ENCODE results near the gene HHAT. TPM values are rescaled to one million over a fixed set of nuclear protein-coding genes. Genes with fewer than 3 reads are reported as not detected.

Gene HHAT
- total RNA-seq, 1 experiment from 2014 or later = 4.4 TPM

GRCh38 chr1:210698661-210699060 lies 370.0 kb downstream of the HHAT start:
- DNase-seq (ENCODE audit: extremely low read depth, low read depth) = no peak

GRCh38 chr1:210700083-210700482 lies 371.4 kb downstream of the HHAT start:
- DNase-seq (ENCODE audit: extremely low read depth, low read depth) = no peak

DNA sequence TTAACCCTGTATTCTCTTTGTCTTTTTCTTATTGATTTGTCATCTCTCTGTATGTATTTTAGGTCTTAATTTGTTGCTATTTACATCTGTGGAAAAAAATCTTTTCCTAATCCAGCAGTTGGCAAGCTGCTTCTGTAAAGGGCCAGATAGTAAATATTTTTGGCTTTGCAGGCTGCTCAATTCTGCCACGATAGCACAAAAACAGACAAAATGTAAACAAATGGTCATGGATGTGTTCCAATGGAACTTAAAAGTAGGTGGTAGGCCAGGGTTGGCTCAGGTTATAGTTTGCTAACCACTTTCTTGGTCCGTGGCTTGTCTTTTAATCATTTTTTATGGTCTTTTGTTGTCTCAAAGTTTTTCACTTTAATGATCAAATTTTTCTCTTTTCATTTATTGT lies 371.8 kb downstream of the HHAT start:
- no peak for DNase-seq (ENCODE audit: extremely low read depth, low read depth)

GRCh38 chr1:210702506-210702905 lies 373.8 kb downstream of the HHAT start:
- DNase-seq (ENCODE audit: extremely low read depth, low read depth) = no peak

GRCh38 chr1:210703593-210703992 lies 374.9 kb downstream of the HHAT start:
- DNase-seq (ENCODE audit: extremely low read depth, low read depth) = no peak

- no peak for DNase-seq (ENCODE audit: extremely low read depth, low read depth)
Observed at GRCh38 chr1:210705086-210705485, 376.4 kb downstream of the HHAT start.

GRCh38 chr1:210706246-210706645 lies 377.5 kb downstream of the HHAT start:
- DNase-seq (ENCODE audit: extremely low read depth, low read depth) = no peak

DNA sequence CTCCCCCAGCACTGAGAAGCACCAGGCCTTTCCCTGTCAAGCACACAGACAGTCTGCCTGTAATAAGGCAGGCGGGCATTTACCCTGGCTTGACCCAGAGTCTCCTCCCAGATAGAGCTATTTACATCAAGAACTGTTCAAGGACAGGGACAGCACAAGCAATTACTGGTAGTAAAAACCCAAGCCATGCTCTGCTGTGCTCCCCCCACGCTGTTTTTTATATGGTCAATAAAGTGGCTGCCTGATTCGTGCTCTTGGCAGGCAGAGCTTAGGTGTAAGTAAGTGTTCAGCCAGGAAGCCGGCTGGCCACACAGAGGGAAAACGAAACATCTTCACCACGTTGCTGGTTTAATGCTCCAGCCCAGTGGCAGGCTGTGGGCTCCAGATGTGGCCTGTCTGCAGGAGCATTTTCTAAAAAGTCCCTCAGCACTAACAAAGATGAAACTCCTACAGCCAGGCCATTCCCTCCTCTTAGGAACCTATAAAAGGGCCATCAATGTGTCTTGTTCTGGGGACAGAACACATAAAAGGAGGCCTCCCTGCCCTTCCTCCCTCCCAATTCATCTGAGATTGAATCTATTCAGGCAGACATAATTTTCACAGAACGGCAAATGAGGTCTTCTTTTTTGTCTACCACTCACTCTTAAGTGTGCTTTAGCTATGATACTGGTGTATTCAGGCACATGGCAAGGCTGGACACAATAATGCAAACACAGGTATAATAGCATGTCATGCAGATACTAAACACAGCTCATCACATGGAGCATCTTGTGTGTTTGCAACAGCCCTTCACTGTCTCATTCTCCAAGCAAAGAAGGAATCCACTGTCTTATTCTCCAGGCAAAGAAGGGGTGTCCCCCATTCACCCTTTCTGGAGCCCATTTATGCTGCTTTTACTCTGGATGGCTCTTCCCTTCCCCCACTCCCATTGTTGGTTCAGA lies 378.9 kb downstream of the HHAT start:
- no peak for DNase-seq (ENCODE audit: extremely low read depth, low read depth)

DNA sequence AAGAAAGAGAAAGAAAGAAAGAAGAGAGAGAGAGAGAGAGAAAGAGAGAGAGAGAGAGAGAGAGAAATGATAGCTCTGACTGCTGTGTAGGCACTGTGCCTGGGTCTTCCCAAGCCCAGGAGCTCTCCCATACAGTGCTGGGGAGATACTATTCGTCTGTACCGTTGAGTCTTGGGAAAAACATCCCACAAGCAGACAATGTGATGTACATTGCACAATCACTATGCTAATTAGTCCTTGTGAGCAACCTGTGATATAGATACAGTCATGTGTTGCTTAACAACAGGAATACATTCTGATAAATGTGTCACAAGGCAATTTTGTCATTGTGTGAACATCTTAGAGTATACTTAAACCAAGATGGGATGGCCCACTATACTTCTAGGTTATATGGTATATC lies 381.0 kb downstream of the HHAT start:
- DNase-seq (ENCODE audit: extremely low read depth, low read depth) = no peak

DNA sequence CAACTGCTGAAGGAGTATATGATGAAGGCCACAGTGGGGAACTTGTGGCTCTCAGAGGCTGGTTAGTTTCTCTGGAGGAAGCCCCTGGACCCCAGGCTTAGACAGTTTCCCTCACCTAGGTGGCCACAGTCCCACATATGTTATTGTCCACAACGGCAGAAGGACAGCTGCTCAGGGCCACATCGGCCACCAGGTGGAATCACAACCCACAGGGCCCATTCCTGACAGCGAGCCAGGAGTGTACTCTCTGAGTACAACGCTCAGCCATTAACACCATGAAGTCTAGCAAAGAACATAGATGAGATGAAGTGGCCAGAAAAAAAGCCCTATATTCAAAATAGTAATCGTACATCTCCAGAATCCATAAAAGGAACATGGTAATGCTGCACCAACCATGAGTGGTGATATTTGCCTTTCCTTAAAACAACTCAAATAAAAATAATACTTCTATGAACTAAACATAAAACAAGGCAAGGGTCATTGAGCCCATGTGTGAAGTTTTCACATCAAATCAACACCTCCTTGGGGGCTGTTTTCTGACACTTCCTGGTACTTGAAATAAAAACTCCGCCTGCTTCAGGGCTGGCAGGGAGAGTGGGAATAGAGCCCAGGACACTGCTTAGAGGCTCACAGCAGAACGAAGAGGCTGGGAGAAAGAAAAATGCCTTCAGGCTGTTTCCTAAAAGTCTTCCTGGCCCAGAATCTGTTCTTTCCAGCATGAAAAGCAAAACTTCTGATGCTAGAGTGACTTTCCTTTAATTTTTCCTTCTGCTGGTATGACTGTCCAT lies 383.3 kb downstream of the HHAT start:
- no peak for DNase-seq (ENCODE audit: extremely low read depth, low read depth)

GRCh38 chr1:210715072-210715471 lies 386.4 kb downstream of the HHAT start:
- no peak for DNase-seq (ENCODE audit: extremely low read depth, low read depth)

GRCh38 chr1:210722410-210723081 lies 393.8 kb downstream of the HHAT start:
- no peak for DNase-seq (ENCODE audit: extremely low read depth, low read depth)

DNA sequence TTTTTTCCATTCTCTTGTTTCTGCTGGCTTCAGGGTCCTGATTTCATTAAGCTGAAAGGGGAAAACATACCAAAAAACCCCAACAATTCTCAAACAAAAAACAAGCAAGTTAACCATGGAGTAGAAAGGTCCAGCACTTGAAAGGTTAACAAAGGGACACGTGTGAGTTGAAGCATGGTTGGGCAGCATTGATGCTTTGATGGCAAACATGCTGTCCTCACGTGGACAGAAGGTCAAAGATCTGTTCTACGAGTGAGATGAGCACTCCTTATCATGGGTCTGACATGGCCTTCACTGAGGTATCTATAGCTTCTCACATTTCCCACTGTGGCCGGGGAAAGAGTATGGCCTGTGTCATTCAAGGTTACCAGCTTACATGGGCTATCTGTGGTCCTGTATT lies 394.9 kb downstream of the HHAT start:
- no peak for DNase-seq (ENCODE audit: extremely low read depth, low read depth)

DNA sequence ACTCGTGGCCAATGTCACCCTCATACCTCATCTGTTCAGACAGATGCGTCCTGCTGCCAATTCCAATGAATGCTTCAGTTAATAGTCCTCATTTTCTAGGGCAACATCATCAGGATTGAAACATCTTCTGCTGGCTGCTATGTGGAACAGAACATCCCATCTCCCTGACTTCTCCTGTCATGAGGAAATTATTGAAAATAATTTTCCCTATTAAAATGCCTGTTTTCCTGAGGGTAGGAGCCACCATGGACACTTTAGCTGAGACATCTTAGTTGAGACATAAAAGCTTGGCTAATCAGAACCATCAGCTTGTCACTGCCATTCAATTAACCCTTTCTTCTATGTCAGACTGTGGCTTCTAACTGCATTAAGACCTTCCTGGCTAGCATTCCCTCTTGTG lies 396.1 kb downstream of the HHAT start:
- DNase-seq (ENCODE audit: extremely low read depth, low read depth) = no peak

Small RNA genes within 50 kb of the gene (small RNA-seq; reads per million reads assigned to genes)
- 230 to 374 reads per million in 2 experiments for gene RNU5A-8P

Other genes starting within 250 kb of the HHAT start
- gene SERTAD4, start 96.1 kb upstream of the HHAT start, total RNA-seq (2014; rRNA removed; shearing (Covaris generic)) = 0.22 and 0.29 TPM in 2 replicates

All from NCI-H460 (cell line).